HEK293 (cell line): Measurements from ENCODE around the gene DDX55.

Source experiments
- CTCF ChIA-PET: fragments of 350-600 bp; formaldehyde crosslinking; extraction: SDS; loops from one replicate; lab custom pipeline; 2021; ENCODE audit warnings: antibody characterized with exemption; lab: Yijun Ruan, JAX
- POLR2A ChIA-PET: fragments of 300-600 bp; formaldehyde crosslinking; extraction: SDS; loops from one replicate; lab custom pipeline; 2020; ENCODE audit warnings: antibody characterized with exemption, inconsistent platforms; lab: Yijun Ruan, JAX
- H3K27ac ChIP-seq: fragments of 200-500 bp; sonication (Bioruptor generic); 2 replicates; pipeline ENCODE4 v1.5.1; 2014; ENCODE audit warnings: low read depth, low read length, control low read depth, inconsistent platforms; ENCODE audit errors: extremely low read depth
- H3K36me3 ChIP-seq, 2 experiments: fragments of 200-500 bp in 1 of 2; sonication (Bioruptor generic) in 1 of 2; 1 replicate in 1 of 2; 2 replicates in 1 of 2; pipeline ENCODE4 v1.5.1; 2014 to 2017; ENCODE audit warnings: inconsistent platforms in 2 of 2, low read length in 2 of 2; ENCODE audit not compliant: control insufficient read depth in 2 of 2, insufficient read depth in 1 of 2
- H3K4me1 ChIP-seq: fragments of 200-500 bp; sonication (Bioruptor generic); 2 replicates; pipeline ENCODE4 v1.5.1; 2014; ENCODE audit warnings: mild to moderate bottlenecking, low read length, inconsistent platforms; ENCODE audit not compliant: control insufficient read depth, insufficient read depth
- H3K4me3 ChIP-seq: 2 replicates; pipeline ENCODE4 v1.5.1; 2011; ENCODE audit warnings: low read depth, mild to moderate bottlenecking, control low read depth, low read length, moderate library complexity
- H3K9me3 ChIP-seq: fragments of 200-500 bp; sonication (Bioruptor generic); 2 replicates; pipeline ENCODE4 v1.5.1; 2014; ENCODE audit warnings: low read depth, low read length, inconsistent platforms; ENCODE audit not compliant: control insufficient read depth, insufficient read depth
- BCL11B ChIP-seq: fragments of 450-650 bp; formaldehyde crosslinking; IDR thresholded peaks from 2 replicates; pipeline ENCODE4 v1.5.1; 2016; ENCODE audit warnings: low read depth, missing biosample characterization, missing genetic modification characterization
- CTCF ChIP-seq: fragments of 450-650 bp; formaldehyde crosslinking; IDR thresholded peaks from 2 replicates; pipeline ENCODE4 v1.5.1; 2016; ENCODE audit warnings: missing biosample characterization, missing genetic modification characterization
- HOXC10 ChIP-seq: sonication (generic); formaldehyde crosslinking; IDR thresholded peaks from 2 replicates; pipeline ENCODE4 v1.8.1; 2023; ENCODE audit warnings: mild to moderate bottlenecking, missing genetic modification reagents
- RBAK ChIP-seq: fragments of 450-650 bp; formaldehyde crosslinking; IDR thresholded peaks from 2 replicates; pipeline ENCODE4 v1.5.1; 2016; ENCODE audit warnings: missing biosample characterization, missing genetic modification characterization
- SCRT2 ChIP-seq: fragments of 450-650 bp; formaldehyde crosslinking; IDR thresholded peaks from 2 replicates; pipeline ENCODE4 v1.5.1; 2016; ENCODE audit warnings: missing biosample characterization, missing genetic modification characterization
- SP3 ChIP-seq: fragments of 450-650 bp; formaldehyde crosslinking; IDR thresholded peaks from 2 replicates; pipeline ENCODE4 v1.5.1; 2016; ENCODE audit warnings: missing biosample characterization, missing genetic modification characterization
- ZBTB17 ChIP-seq: fragments of 450-650 bp; formaldehyde crosslinking; IDR thresholded peaks from 2 replicates; pipeline ENCODE4 v1.5.1; 2016; ENCODE audit warnings: missing biosample characterization, missing genetic modification characterization
- ZBTB6 ChIP-seq: fragments of 450-650 bp; formaldehyde crosslinking; IDR thresholded peaks from 2 replicates; pipeline ENCODE4 v1.5.1; 2017; ENCODE audit warnings: missing biosample characterization, missing genetic modification characterization
- ZBTB7A ChIP-seq: fragments of 450-650 bp; formaldehyde crosslinking; IDR thresholded peaks from 2 replicates; pipeline ENCODE4 v1.5.1; 2016; ENCODE audit warnings: low read depth, missing biosample characterization, missing genetic modification characterization
- ZFHX2 ChIP-seq: fragments of 450-650 bp; formaldehyde crosslinking; conservative IDR thresholded peaks from 2 replicates; pipeline ENCODE4 v1.5.1; 2016; ENCODE audit warnings: missing biosample characterization, missing genetic modification characterization
- ZFP3 ChIP-seq: fragments of 450-650 bp; formaldehyde crosslinking; IDR thresholded peaks from 2 replicates; pipeline ENCODE4 v1.5.1; 2016; ENCODE audit warnings: low read depth, missing biosample characterization, missing genetic modification characterization
- ZFP69B ChIP-seq: fragments of 450-650 bp; formaldehyde crosslinking; IDR thresholded peaks from 2 replicates; pipeline ENCODE4 v1.5.1; 2016; ENCODE audit warnings: missing biosample characterization, missing genetic modification characterization
- ZNF148 ChIP-seq: fragments of 450-650 bp; formaldehyde crosslinking; IDR thresholded peaks from 2 replicates; pipeline ENCODE4 v1.5.0; 2017; ENCODE audit warnings: missing biosample characterization, missing genetic modification characterization, borderline replicate concordance
- ZNF155 ChIP-seq: fragments of 450-650 bp; formaldehyde crosslinking; IDR thresholded peaks from 2 replicates; pipeline ENCODE4 v1.5.1; 2016; ENCODE audit warnings: missing biosample characterization, missing genetic modification characterization
- ZNF2 ChIP-seq: fragments of 450-650 bp; formaldehyde crosslinking; IDR thresholded peaks from 2 replicates; pipeline ENCODE4 v1.5.1; 2016; ENCODE audit warnings: missing biosample characterization, missing genetic modification characterization
- ZNF239 ChIP-seq: fragments of 450-650 bp; formaldehyde crosslinking; IDR thresholded peaks from 2 replicates; pipeline ENCODE4 v1.5.1; 2016; ENCODE audit warnings: missing biosample characterization, missing genetic modification characterization
- ZNF623 ChIP-seq: fragments of 450-650 bp; formaldehyde crosslinking; IDR thresholded peaks from 2 replicates; pipeline ENCODE4 v1.5.1; 2016; ENCODE audit warnings: missing biosample characterization, missing genetic modification characterization
- ZNF624 ChIP-seq: fragments of 450-650 bp; formaldehyde crosslinking; IDR thresholded peaks from 2 replicates; pipeline ENCODE4 v1.5.1; 2017; ENCODE audit warnings: missing biosample characterization, missing genetic modification characterization
- ZNF645 ChIP-seq: fragments of 450-650 bp; formaldehyde crosslinking; IDR thresholded peaks from 2 replicates; pipeline ENCODE4; 2016; ENCODE audit warnings: missing biosample characterization, missing genetic modification characterization
- ZNF658 ChIP-seq: fragments of 450-650 bp; formaldehyde crosslinking; IDR thresholded peaks from 2 replicates; pipeline ENCODE4; 2016; ENCODE audit warnings: missing biosample characterization, missing genetic modification characterization
- ZNF670 ChIP-seq: fragments of 450-650 bp; formaldehyde crosslinking; IDR thresholded peaks from 2 replicates; pipeline ENCODE4 v1.5.1; 2016; ENCODE audit warnings: missing biosample characterization, missing genetic modification characterization, low read depth
- ZNF677 ChIP-seq: fragments of 450-650 bp; IDR thresholded peaks from 2 replicates; pipeline ENCODE4 v1.5.0; 2018; ENCODE audit warnings: missing biosample characterization, mild to moderate bottlenecking, missing genetic modification characterization, moderate library complexity
- ZNF777 ChIP-seq: fragments of 450-650 bp; formaldehyde crosslinking; IDR thresholded peaks from 2 replicates; pipeline ENCODE4 v1.5.1; 2017; ENCODE audit warnings: missing biosample characterization, missing genetic modification characterization, borderline replicate concordance
- ZNF837 ChIP-seq: fragments of 450-650 bp; formaldehyde crosslinking; IDR thresholded peaks from 2 replicates; pipeline ENCODE4 v1.5.1; 2016; ENCODE audit warnings: missing biosample characterization, missing genetic modification characterization
- ZSCAN30 ChIP-seq: fragments of 450-650 bp; IDR thresholded peaks from 2 replicates; pipeline ENCODE4 v1.5.1; 2018; ENCODE audit warnings: missing biosample characterization, mild to moderate bottlenecking, missing genetic modification characterization, moderate library complexity
- TF ChIP-seq, protein P1 (sequence below): fragments of 450-650 bp; IDR thresholded peaks from 2 replicates; pipeline ENCODE4 v1.5.1; 2018; ENCODE audit warnings: missing biosample characterization, mild to moderate bottlenecking, missing genetic modification characterization
- TF ChIP-seq, protein P2 (sequence below): fragments of 450-650 bp; formaldehyde crosslinking; IDR thresholded peaks from 2 replicates; pipeline ENCODE4 v1.5.1; 2016; ENCODE audit warnings: missing biosample characterization, missing genetic modification characterization, low read depth

The DDX55 gene

DNA sequence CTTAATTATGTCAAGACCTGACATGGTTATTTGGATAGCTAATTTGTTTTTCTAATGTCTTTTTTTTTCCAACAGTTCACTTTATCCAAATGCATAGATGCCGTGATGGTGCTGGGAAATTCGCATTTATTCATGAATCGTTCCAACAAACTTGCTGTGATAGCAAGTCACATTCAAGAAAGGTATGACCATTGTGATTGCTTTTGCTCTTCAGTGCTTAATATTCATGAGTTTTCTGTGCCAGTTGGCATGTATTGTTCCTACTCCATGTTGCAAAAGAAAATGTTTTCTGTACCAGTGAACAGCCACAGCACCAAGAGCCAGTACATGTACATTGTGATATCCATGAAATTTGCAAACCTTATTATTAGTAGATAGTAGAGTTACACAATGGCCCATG lies 43.5 kb downstream of the DDX55 start:
- no peak overlapping the region for H3K27ac ChIP-seq
- CTCF ChIA-PET = no interaction called here
- H3K4me3 ChIP-seq = no peak overlapping the region
- H3K9me3 ChIP-seq = no peaks in the 10 kb centered on the region
- no peaks in the 10 kb centered on the region for H3K4me1 ChIP-seq
- TF ChIP-seq ZNF623 = no peak
- TF ChIP-seq, protein P1, sequence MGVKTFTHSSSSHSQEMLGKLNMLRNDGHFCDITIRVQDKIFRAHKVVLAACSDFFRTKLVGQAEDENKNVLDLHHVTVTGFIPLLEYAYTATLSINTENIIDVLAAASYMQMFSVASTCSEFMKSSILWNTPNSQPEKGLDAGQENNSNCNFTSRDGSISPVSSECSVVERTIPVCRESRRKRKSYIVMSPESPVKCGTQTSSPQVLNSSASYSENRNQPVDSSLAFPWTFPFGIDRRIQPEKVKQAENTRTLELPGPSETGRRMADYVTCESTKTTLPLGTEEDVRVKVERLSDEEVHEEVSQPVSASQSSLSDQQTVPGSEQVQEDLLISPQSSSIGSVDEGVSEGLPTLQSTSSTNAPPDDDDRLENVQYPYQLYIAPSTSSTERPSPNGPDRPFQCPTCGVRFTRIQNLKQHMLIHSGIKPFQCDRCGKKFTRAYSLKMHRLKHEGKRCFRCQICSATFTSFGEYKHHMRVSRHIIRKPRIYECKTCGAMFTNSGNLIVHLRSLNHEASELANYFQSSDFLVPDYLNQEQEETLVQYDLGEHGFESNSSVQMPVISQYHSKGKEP (tag by site-specific recombination) = no peak
- no peak for TF ChIP-seq ZNF155 (tag by site-specific recombination)
- TF ChIP-seq ZNF239 (tag by site-specific recombination) = no peak
- no peak for TF ChIP-seq ZNF837
- TF ChIP-seq ZNF148 (tag by site-specific recombination) = no peak
- TF ChIP-seq ZNF2 = no peak
- no peak for TF ChIP-seq ZNF677 (tag by site-specific recombination)
- TF ChIP-seq, protein P2, sequence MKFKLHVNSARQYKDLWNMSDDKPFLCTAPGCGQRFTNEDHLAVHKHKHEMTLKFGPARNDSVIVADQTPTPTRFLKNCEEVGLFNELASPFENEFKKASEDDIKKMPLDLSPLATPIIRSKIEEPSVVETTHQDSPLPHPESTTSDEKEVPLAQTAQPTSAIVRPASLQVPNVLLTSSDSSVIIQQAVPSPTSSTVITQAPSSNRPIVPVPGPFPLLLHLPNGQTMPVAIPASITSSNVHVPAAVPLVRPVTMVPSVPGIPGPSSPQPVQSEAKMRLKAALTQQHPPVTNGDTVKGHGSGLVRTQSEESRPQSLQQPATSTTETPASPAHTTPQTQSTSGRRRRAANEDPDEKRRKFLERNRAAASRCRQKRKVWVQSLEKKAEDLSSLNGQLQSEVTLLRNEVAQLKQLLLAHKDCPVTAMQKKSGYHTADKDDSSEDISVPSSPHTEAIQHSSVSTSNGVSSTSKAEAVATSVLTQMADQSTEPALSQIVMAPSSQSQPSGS (tag by site-specific recombination) = no peak
- no peak for TF ChIP-seq RBAK
- no peak for TF ChIP-seq ZNF658 (tag by site-specific recombination)
- TF ChIP-seq ZFP3 (tag by site-specific recombination) = no peak
- TF ChIP-seq ZBTB6 (tag by site-specific recombination) = no peak
- no peak for TF ChIP-seq ZBTB17
- TF ChIP-seq ZNF777 (tag by site-specific recombination) = no peak
- no peak for TF ChIP-seq BCL11B (tag by site-specific recombination)
- TF ChIP-seq ZNF645 (tag by site-specific recombination) = no peak
- TF ChIP-seq ZNF670 (tag by site-specific recombination) = no peak
- peaks cover 65 to 79% of the 10 kb centered on the region in 2 experiments for H3K36me3 ChIP-seq
- POLR2A ChIA-PET = interaction anchor here (0.7 kb wide), 1 partner anchor 61 kb away, joined by 3 read pairs; the partner anchor contains the start of gene TMED2

GRCh38 chr12:123645878-123646277 lies 44.0 kb downstream of the DDX55 start:
- POLR2A ChIA-PET = interaction anchor here (0.7 kb wide), 1 partner anchor 62 kb away, joined by 3 read pairs; the partner anchor contains the start of gene TMED2
- Histone ChIP-seq H3K4me3 (no peak overlapping the region), H3K27ac (no peak overlapping the region), H3K4me1 (no peaks in the 10 kb centered on the region), H3K9me3 (no peaks in the 10 kb centered on the region), H3K36me3 (peaks cover 65 to 79% of the 10 kb centered on the region in 2 experiments)
- CTCF ChIA-PET = no interaction called here
- TF ChIP-seq ZFP69B (no peak), ZNF624 (no peak), CTCF (no peak), SCRT2 (tag by site-specific recombination) (no peak), SP3 (no peak), HOXC10 (CRISPR knock-in tag) (no peak), ZSCAN30 (no peak), ZBTB7A (tag by site-specific recombination) (no peak), ZFHX2 (no peak)
